Measurements from ENCODE around the gene ACBD7.

Gene ACBD7

GRCh38 chr10:15083674-15084501 is 4.7 kb downstream of the ACBD7 start:
- H3K36me3 ChIP-seq (ENCODE audit: control insufficient read depth, insufficient read depth, low read length), result no peaks in the 10 kb centered on the region
- no peaks in the 10 kb centered on the region for H3K9me3 ChIP-seq (ENCODE audit: control insufficient read depth, low read length)
- H3K9ac ChIP-seq (ENCODE audit: low read length), result peak overlapping the region; percentile 35
- H3K4me3 ChIP-seq (ENCODE audit: low read length), result peak overlapping the region; percentile 42
- H3K27me3 ChIP-seq (ENCODE audit: control insufficient read depth, insufficient read depth, low read length), result no peaks in the 10 kb centered on the region
- H3K4me1 ChIP-seq (ENCODE audit: control insufficient read depth, insufficient read depth, low read length), result peaks cover 13% of the 10 kb centered on the region

DNA sequence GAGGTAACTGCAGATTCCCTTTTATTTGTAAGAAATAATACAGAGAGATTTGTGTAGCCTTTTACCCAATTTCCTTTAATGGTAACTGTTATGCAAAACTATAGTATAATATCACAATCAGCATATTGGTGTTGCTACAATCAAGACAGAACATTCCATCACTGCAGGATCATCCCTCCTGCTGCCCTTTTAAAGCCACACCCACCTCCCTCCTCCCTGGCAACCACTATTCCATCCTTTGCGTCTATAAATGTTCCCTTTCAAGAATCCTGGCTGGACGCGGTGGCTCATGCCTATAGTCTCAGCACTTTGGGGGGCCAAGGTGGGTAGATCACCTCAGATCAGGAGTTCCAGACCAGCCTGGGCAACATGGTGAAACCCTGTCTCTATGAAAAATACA is 13.2 kb downstream of the ACBD7 start:
- no peaks in the 10 kb centered on the region for H3K4me1 ChIP-seq (ENCODE audit: control insufficient read depth, insufficient read depth, low read length)
- no peak overlapping the region for H3K4me3 ChIP-seq (ENCODE audit: low read length)
- H3K9ac ChIP-seq (ENCODE audit: low read length), result no peak overlapping the region
- H3K36me3 ChIP-seq (ENCODE audit: control insufficient read depth, insufficient read depth, low read length), result no peaks in the 10 kb centered on the region
- H3K9me3 ChIP-seq (ENCODE audit: control insufficient read depth, low read length), result no peaks in the 10 kb centered on the region
- H3K27me3 ChIP-seq (ENCODE audit: control insufficient read depth, insufficient read depth, low read length), result no peaks in the 10 kb centered on the region

GRCh38 chr10:15072358-15072757 is 16.2 kb downstream of the ACBD7 start:
- Histone ChIP-seq H3K4me3 (ENCODE audit: low read length) (no peak overlapping the region), H3K9me3 (ENCODE audit: control insufficient read depth, low read length) (no peaks in the 10 kb centered on the region), H3K27me3 (ENCODE audit: control insufficient read depth, insufficient read depth, low read length) (no peaks in the 10 kb centered on the region), H3K36me3 (ENCODE audit: control insufficient read depth, insufficient read depth, low read length) (no peaks in the 10 kb centered on the region), H3K4me1 (ENCODE audit: control insufficient read depth, insufficient read depth, low read length) (no peaks in the 10 kb centered on the region), H3K9ac (ENCODE audit: low read length) (no peak overlapping the region)

GRCh38 chr10:15069230-15069629 is 19.3 kb downstream of the ACBD7 start:
- no peak overlapping the region for H3K4me3 ChIP-seq (ENCODE audit: low read length)
- H3K9ac ChIP-seq (ENCODE audit: low read length), result no peak overlapping the region
- no peaks in the 10 kb centered on the region for H3K27me3 ChIP-seq (ENCODE audit: control insufficient read depth, insufficient read depth, low read length)
- no peaks in the 10 kb centered on the region for H3K36me3 ChIP-seq (ENCODE audit: control insufficient read depth, insufficient read depth, low read length)
- H3K4me1 ChIP-seq (ENCODE audit: control insufficient read depth, insufficient read depth, low read length), result no peaks in the 10 kb centered on the region
- H3K9me3 ChIP-seq (ENCODE audit: control insufficient read depth, low read length), result no peaks in the 10 kb centered on the region

- no peaks in the 10 kb centered on the region for H3K4me1 ChIP-seq (ENCODE audit: control insufficient read depth, insufficient read depth, low read length)
- no peak overlapping the region for H3K9ac ChIP-seq (ENCODE audit: low read length)
- no peak overlapping the region for H3K4me3 ChIP-seq (ENCODE audit: low read length)
- H3K36me3 ChIP-seq (ENCODE audit: control insufficient read depth, insufficient read depth, low read length), result no peaks in the 10 kb centered on the region
- no peaks in the 10 kb centered on the region for H3K27me3 ChIP-seq (ENCODE audit: control insufficient read depth, insufficient read depth, low read length)
- no peaks in the 10 kb centered on the region for H3K9me3 ChIP-seq (ENCODE audit: control insufficient read depth, low read length)
Measured at GRCh38 chr10:15068802-15069201, 19.8 kb downstream of the ACBD7 start.

- Histone ChIP-seq H3K9me3 (ENCODE audit: control insufficient read depth, low read length) (no peaks in the 10 kb centered on the region), H3K4me1 (ENCODE audit: control insufficient read depth, insufficient read depth, low read length) (no peaks in the 10 kb centered on the region), H3K27me3 (ENCODE audit: control insufficient read depth, insufficient read depth, low read length) (no peaks in the 10 kb centered on the region)
Measured at GRCh38 chr10:15067154-15067553, 21.4 kb downstream of the ACBD7 start.

GRCh38 chr10:15060638-15061037 is 27.9 kb downstream of the ACBD7 start:
- Histone ChIP-seq H3K36me3 (ENCODE audit: control insufficient read depth, insufficient read depth, low read length) (no peaks in the 10 kb centered on the region), H3K9me3 (ENCODE audit: control insufficient read depth, low read length) (no peaks in the 10 kb centered on the region), H3K4me1 (ENCODE audit: control insufficient read depth, insufficient read depth, low read length) (no peaks in the 10 kb centered on the region), H3K9ac (ENCODE audit: low read length) (no peak overlapping the region), H3K27me3 (ENCODE audit: control insufficient read depth, insufficient read depth, low read length) (no peaks in the 10 kb centered on the region), H3K4me3 (ENCODE audit: low read length) (no peak overlapping the region)

More at GRCh38 chr10:15067154-15067553, 21.4 kb downstream of the ACBD7 start:
- H3K36me3 ChIP-seq (ENCODE audit: control insufficient read depth, insufficient read depth, low read length), result no peaks in the 10 kb centered on the region
- H3K4me3 ChIP-seq (ENCODE audit: low read length), result no peak overlapping the region
- H3K9ac ChIP-seq (ENCODE audit: low read length), result no peak overlapping the region

DNA sequence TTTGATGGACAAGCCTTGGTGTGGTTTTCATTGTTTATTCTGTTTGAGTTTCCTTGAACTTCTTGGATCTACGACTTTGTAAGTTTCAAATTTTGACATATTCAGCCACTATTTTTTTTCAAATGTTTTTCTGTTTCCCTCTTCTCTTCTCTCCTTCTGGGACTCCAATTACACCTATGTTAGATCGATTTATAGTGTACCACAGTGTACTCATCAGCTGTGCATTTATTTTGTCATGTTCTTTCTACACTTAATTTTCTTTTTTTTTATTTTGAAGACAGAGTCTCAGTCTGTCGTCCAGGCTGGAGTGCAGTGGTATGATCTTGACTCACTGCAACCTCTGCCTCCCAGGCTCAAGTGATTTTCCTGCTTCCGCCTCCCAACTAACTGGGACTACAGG is 28.7 kb downstream of the ACBD7 start:
- Histone ChIP-seq H3K4me3 (ENCODE audit: low read length) (no peak overlapping the region), H3K4me1 (ENCODE audit: control insufficient read depth, insufficient read depth, low read length) (no peaks in the 10 kb centered on the region), H3K9ac (ENCODE audit: low read length) (no peak overlapping the region), H3K9me3 (ENCODE audit: control insufficient read depth, low read length) (no peaks in the 10 kb centered on the region), H3K36me3 (ENCODE audit: control insufficient read depth, insufficient read depth, low read length) (no peaks in the 10 kb centered on the region), H3K27me3 (ENCODE audit: control insufficient read depth, insufficient read depth, low read length) (no peaks in the 10 kb centered on the region)

- Histone ChIP-seq H3K9me3 (ENCODE audit: control insufficient read depth, low read length) (no peaks in the 10 kb centered on the region), H3K4me3 (ENCODE audit: low read length) (no peak overlapping the region), H3K9ac (ENCODE audit: low read length) (no peak overlapping the region), H3K4me1 (ENCODE audit: control insufficient read depth, insufficient read depth, low read length) (no peaks in the 10 kb centered on the region), H3K27me3 (ENCODE audit: control insufficient read depth, insufficient read depth, low read length) (no peaks in the 10 kb centered on the region), H3K36me3 (ENCODE audit: control insufficient read depth, insufficient read depth, low read length) (no peaks in the 10 kb centered on the region)
Measured at GRCh38 chr10:15058689-15059088, 29.9 kb downstream of the ACBD7 start.

DNA sequence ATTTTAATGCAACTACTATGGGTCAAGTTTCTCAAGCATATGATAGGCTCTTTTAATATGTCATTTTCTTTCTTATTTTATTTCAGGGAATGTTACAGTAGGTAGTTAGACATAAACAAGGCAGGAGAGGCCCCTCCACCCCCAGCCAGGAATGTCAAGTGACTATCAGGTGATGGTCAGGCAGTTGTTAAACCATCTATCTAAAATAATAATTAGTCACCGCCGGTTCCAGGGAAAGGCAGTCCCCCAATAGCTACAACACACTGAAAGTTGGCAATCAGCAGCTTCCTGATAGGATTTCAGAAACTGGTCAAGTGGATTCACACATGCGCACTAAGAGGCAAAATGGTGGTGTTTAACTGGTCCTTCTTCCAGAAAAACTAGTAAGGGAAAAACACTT is 35.5 kb downstream of the ACBD7 start:
- Histone ChIP-seq H3K4me3 (ENCODE audit: low read length) (no peak overlapping the region), H3K27me3 (ENCODE audit: control insufficient read depth, insufficient read depth, low read length) (no peaks in the 10 kb centered on the region), H3K9ac (ENCODE audit: low read length) (no peak overlapping the region), H3K4me1 (ENCODE audit: control insufficient read depth, insufficient read depth, low read length) (no peaks in the 10 kb centered on the region), H3K36me3 (ENCODE audit: control insufficient read depth, insufficient read depth, low read length) (no peaks in the 10 kb centered on the region), H3K9me3 (ENCODE audit: control insufficient read depth, low read length) (no peaks in the 10 kb centered on the region)

- Histone ChIP-seq H3K4me3 (ENCODE audit: low read length) (no peak overlapping the region), H3K9ac (ENCODE audit: low read length) (no peak overlapping the region), H3K36me3 (ENCODE audit: control insufficient read depth, insufficient read depth, low read length) (no peaks in the 10 kb centered on the region), H3K4me1 (ENCODE audit: control insufficient read depth, insufficient read depth, low read length) (no peaks in the 10 kb centered on the region), H3K27me3 (ENCODE audit: control insufficient read depth, insufficient read depth, low read length) (no peaks in the 10 kb centered on the region), H3K9me3 (ENCODE audit: control insufficient read depth, low read length) (no peaks in the 10 kb centered on the region)
Measured at GRCh38 chr10:15052121-15052520, 36.5 kb downstream of the ACBD7 start.

DNA sequence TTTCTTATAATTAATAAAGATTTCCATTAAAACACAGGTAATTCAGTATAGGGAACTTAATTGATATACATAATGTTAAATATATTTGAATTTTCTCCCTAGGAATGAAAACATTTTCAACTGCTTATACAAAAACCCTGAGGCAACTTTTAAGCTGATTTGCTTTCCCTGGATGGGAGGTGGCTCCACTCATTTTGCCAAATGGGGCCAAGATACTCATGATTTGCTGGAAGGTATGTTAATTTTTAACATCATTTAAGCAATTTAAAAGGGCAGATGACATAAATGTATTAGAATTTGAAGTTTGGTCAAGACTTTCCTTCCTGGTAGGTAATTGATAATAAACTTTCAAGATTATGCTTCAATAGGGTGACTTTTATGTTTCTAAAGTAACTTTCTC is 39.0 kb downstream of the ACBD7 start:
- no peaks in the 10 kb centered on the region for H3K9me3 ChIP-seq (ENCODE audit: control insufficient read depth, low read length)
- H3K4me1 ChIP-seq (ENCODE audit: control insufficient read depth, insufficient read depth, low read length), result no peaks in the 10 kb centered on the region
- H3K36me3 ChIP-seq (ENCODE audit: control insufficient read depth, insufficient read depth, low read length), result no peaks in the 10 kb centered on the region
- H3K27me3 ChIP-seq (ENCODE audit: control insufficient read depth, insufficient read depth, low read length), result no peaks in the 10 kb centered on the region
- no peak overlapping the region for H3K9ac ChIP-seq (ENCODE audit: low read length)
- no peak overlapping the region for H3K4me3 ChIP-seq (ENCODE audit: low read length)

DNA sequence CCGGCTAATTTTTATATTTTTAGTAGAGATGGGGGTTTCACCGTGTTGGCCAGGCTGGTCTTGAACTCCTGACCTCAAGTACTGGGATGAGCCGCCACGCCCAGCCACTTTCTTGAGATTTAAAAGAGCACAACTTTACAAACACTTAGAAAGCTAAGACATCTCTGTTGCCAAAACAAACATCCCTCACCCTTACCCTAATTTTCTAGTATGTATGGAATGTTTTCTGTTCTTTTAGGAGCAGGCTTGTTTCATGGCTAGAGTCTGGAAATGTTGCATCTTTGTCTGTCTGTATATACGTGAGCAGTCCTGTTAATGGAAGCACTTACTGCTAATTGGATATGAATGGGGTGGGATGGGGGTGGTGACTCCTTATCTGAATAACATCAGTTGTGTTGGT is 42.0 kb downstream of the ACBD7 start:
- Histone ChIP-seq H3K36me3 (ENCODE audit: control insufficient read depth, insufficient read depth, low read length) (no peaks in the 10 kb centered on the region), H3K27me3 (ENCODE audit: control insufficient read depth, insufficient read depth, low read length) (no peaks in the 10 kb centered on the region), H3K4me1 (ENCODE audit: control insufficient read depth, insufficient read depth, low read length) (no peaks in the 10 kb centered on the region), H3K9me3 (ENCODE audit: control insufficient read depth, low read length) (no peaks in the 10 kb centered on the region), H3K9ac (ENCODE audit: low read length) (no peak overlapping the region), H3K4me3 (ENCODE audit: low read length) (no peak overlapping the region)

Data from mucosa of stomach (tissue), 1 donor.